ENCODE measurements around the gene SCARF2. TPM values are rescaled to one million over a fixed set of nuclear protein-coding genes. Genes with fewer than 3 reads are reported as not detected.

Gene SCARF2
- total and polyA plus RNA-seq, 8 donors, result 15.8 to 36.4 (median 23.5) TPM

- H3K4me1 ChIP-seq, result peaks cover 4 to 18% of the 10 kb centered on the region in 2 donors
- intact Hi-C loops (cut with DNase I), result no loop called here
- peak in 1 of 4 donors; percentile 66 for DNase-seq
- no peak overlapping the region for H3K27ac ChIP-seq
- TF ChIP-seq CTCF (IDR thresholded peaks at IDR 0.05), result no peak
- no peak overlapping the region for H3K4me3 ChIP-seq
- no peaks in the 10 kb centered on the region for H3K9me3 ChIP-seq
- peaks cover 0 to 49% of the 10 kb centered on the region in 2 donors for H3K36me3 ChIP-seq
- ATAC-seq, result no peak
- H3K27me3 ChIP-seq, result peaks cover 6 to 24% of the 10 kb centered on the region in 2 donors
These were observed 4.2 kb upstream of the SCARF2 start for GRCh38 chr22:20441631-20442484.

- Histone ChIP-seq H3K4me1 (peaks cover 4 to 27% of the 10 kb centered on the region in 2 donors), H3K27me3 (peaks cover 14 to 33% of the 10 kb centered on the region in 2 donors), H3K36me3 (peaks cover 0 to 41% of the 10 kb centered on the region in 2 donors), H3K27ac (no peak overlapping the region), H3K9me3 (no peaks in the 10 kb centered on the region), H3K4me3 (no peak overlapping the region)
- no peak for TF ChIP-seq CTCF (IDR thresholded peaks at IDR 0.05)
- ATAC-seq (no peak), DNase-seq (peak in 2 of 4 donors; percentile 22 to 34)
- intact Hi-C loops (cut with DNase I), result no loop called here
These were observed 3.3 kb upstream of the SCARF2 start for GRCh38 chr22:20440637-20441591.

- no peaks in the 10 kb centered on the region for H3K9me3 ChIP-seq
- no peak overlapping the region for H3K27ac ChIP-seq
- H3K4me3 ChIP-seq, result no peak overlapping the region
- peak in 2 of 4 donors; percentile 24 to 45 for DNase-seq
- peaks cover 0 to 32% of the 10 kb centered on the region in 2 donors for H3K36me3 ChIP-seq
- intact Hi-C loops (cut with DNase I), result no loop called here
- peaks cover 8 to 30% of the 10 kb centered on the region in 2 donors for H3K4me1 ChIP-seq
- TF ChIP-seq CTCF (IDR thresholded peaks at IDR 0.05), result no peak
- ATAC-seq, result no peak
- H3K27me3 ChIP-seq, result peaks cover 22 to 42% of the 10 kb centered on the region in 2 donors
These were observed 2.4 kb upstream of the SCARF2 start for GRCh38 chr22:20439928-20440575.

DNA sequence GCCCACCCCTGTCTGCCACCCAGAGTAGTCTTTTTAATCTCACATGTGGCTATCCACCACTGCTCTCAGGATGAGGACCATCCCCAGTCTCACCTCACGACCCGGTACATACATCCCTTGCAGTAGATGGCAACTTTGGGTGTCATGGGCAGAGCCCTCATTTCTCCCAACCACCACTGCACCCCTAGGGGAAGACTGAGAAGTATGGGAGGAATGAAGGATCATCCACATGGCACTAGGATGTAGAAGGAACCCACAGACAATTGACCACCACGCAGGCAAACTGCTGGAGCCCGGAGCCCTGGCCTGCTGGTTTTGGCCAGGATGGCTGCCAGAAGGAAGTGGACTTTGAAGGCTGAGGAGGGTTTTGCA lies 1.9 kb upstream of the SCARF2 start:
- no peak for TF ChIP-seq CTCF (IDR thresholded peaks at IDR 0.05)
- peaks cover 22 to 47% of the 10 kb centered on the region in 2 donors for H3K27me3 ChIP-seq
- peaks cover 9 to 30% of the 10 kb centered on the region in 2 donors for H3K4me1 ChIP-seq
- intact Hi-C loops (cut with DNase I), result no loop called here
- H3K27ac ChIP-seq, result no peak overlapping the region
- no peak overlapping the region for H3K4me3 ChIP-seq
- DNase-seq (no peak), ATAC-seq (no peak)
- peaks cover 0 to 27% of the 10 kb centered on the region in 2 donors for H3K36me3 ChIP-seq
- H3K9me3 ChIP-seq, result no peaks in the 10 kb centered on the region

Measured in left lung (tissue), 10 donors.